Measurements from ENCODE around the gene GRIPAP1.

GRIPAP1 gene

GRCh38 chrX:49042581-49043219, 40.6 kb upstream of the GRIPAP1 start:
- ATAC-seq, result peak; percentile 2
- no peak for TF ChIP-seq ARNTL (CRISPR knock-in tag; IDR thresholded peaks at IDR 0.05; ENCODE audit: borderline replicate concordance, low read depth)
- no peak for TF ChIP-seq CREB5 (CRISPR knock-in tag; IDR thresholded peaks at IDR 0.05; ENCODE audit: low read depth)
- TF ChIP-seq ISL1 (CRISPR knock-in tag; IDR thresholded peaks at IDR 0.05), result no peak
- TF ChIP-seq ZC3H10 (CRISPR knock-in tag; IDR thresholded peaks at IDR 0.05), result no peak
- TF ChIP-seq TCF4 (CRISPR knock-in tag; IDR thresholded peaks at IDR 0.05; ENCODE audit: borderline replicate concordance), result no peak
- TF ChIP-seq GLIS3 (CRISPR knock-in tag; IDR thresholded peaks at IDR 0.05), result no peak
- TF ChIP-seq OSR1 (CRISPR knock-in tag; IDR thresholded peaks at IDR 0.05), result no peak
- TF ChIP-seq TOX (CRISPR knock-in tag; IDR thresholded peaks at IDR 0.05; ENCODE audit: borderline replicate concordance), result no peak
- TF ChIP-seq PATZ1 (CRISPR knock-in tag; IDR thresholded peaks at IDR 0.05; ENCODE audit: borderline replicate concordance), result no peak

- ATAC-seq, result peak; percentile 2; the same call in 2 of the 3 replicates
- TF ChIP-seq CREB5 (CRISPR knock-in tag; IDR thresholded peaks at IDR 0.05; ENCODE audit: low read depth) (no peak), TOX (CRISPR knock-in tag; IDR thresholded peaks at IDR 0.05; ENCODE audit: borderline replicate concordance) (no peak), PATZ1 (CRISPR knock-in tag; IDR thresholded peaks at IDR 0.05; ENCODE audit: borderline replicate concordance) (no peak), ZNF70 (CRISPR knock-in tag; IDR thresholded peaks at IDR 0.05) (no peak), BACH2 (CRISPR knock-in tag; IDR thresholded peaks at IDR 0.05; ENCODE audit: borderline replicate concordance) (no peak), POU6F1 (CRISPR knock-in tag; IDR thresholded peaks at IDR 0.05; ENCODE audit: borderline replicate concordance, low read depth) (no peak), ZNF565 (CRISPR knock-in tag; conservative IDR thresholded peaks at IDR 0.05; ENCODE audit: low read depth) (no peak), ARNTL (CRISPR knock-in tag; IDR thresholded peaks at IDR 0.05; ENCODE audit: borderline replicate concordance, low read depth) (no peak), TCF4 (CRISPR knock-in tag; IDR thresholded peaks at IDR 0.05; ENCODE audit: borderline replicate concordance) (no peak), RARB (CRISPR knock-in tag; IDR thresholded peaks at IDR 0.05) (no peak), ZC3H10 (CRISPR knock-in tag; IDR thresholded peaks at IDR 0.05) (no peak), ZNF8 (CRISPR knock-in tag; IDR thresholded peaks at IDR 0.05) (no peak), ISL1 (CRISPR knock-in tag; IDR thresholded peaks at IDR 0.05) (no peak), SNAI2 (CRISPR knock-in tag; IDR thresholded peaks at IDR 0.05) (no peak), CSDC2 (CRISPR knock-in tag; IDR thresholded peaks at IDR 0.05) (no peak)
- TF ChIP-seq, protein P1, sequence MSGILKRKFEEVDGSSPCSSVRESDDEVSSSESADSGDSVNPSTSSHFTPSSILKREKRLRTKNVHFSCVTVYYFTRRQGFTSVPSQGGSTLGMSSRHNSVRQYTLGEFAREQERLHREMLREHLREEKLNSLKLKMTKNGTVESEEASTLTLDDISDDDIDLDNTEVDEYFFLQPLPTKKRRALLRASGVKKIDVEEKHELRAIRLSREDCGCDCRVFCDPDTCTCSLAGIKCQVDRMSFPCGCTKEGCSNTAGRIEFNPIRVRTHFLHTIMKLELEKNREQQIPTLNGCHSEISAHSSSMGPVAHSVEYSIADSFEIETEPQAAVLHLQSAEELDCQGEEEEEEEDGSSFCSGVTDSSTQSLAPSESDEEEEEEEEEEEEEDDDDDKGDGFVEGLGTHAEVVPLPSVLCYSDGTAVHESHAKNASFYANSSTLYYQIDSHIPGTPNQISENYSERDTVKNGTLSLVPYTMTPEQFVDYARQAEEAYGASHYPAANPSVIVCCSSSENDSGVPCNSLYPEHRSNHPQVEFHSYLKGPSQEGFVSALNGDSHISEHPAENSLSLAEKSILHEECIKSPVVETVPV (CRISPR knock-in tag; IDR thresholded peaks at IDR 0.05), result no peak
Measured at GRCh38 chrX:49041744-49042580, 39.9 kb upstream of the GRIPAP1 start.
